ENCODE data around the gene TBL1X.

TBL1X gene

GRCh38 chrX:9677098-9677739, 212.4 kb downstream of the TBL1X start:
- DNase-seq, result no peak

- no peak for DNase-seq
These were observed 213.5 kb downstream of the TBL1X start for GRCh38 chrX:9678215-9678965.

GRCh38 chrX:9681011-9681410, 216.2 kb downstream of the TBL1X start:
- no peak for DNase-seq

DNA sequence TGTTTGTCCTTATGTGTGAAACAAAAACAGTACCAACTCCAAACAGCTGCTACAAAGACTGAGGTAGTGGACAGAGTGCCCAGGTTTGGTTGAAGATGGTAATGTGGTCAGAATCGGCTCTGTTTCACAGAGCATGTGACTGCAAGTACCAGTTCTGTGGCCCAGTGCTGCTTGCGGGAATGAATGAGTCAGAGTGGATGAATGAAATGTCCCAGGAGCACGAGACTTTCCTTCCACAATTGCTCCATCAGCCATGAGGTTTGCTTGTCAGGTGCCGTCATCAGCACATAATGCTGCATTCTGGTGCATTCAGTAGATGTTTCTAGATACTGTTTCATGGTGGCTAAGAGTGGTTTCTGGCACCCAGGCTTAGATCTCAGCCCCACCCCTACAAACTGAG, 216.6 kb downstream of the TBL1X start:
- no peak for DNase-seq

- DNase-seq, result no peak
These were observed 217.6 kb downstream of the TBL1X start for GRCh38 chrX:9682456-9682855.

GRCh38 chrX:9682861-9683260, 218.0 kb downstream of the TBL1X start:
- no peak for DNase-seq

- no peak for DNase-seq
These were observed 218.5 kb downstream of the TBL1X start for GRCh38 chrX:9683350-9683749.

DNA sequence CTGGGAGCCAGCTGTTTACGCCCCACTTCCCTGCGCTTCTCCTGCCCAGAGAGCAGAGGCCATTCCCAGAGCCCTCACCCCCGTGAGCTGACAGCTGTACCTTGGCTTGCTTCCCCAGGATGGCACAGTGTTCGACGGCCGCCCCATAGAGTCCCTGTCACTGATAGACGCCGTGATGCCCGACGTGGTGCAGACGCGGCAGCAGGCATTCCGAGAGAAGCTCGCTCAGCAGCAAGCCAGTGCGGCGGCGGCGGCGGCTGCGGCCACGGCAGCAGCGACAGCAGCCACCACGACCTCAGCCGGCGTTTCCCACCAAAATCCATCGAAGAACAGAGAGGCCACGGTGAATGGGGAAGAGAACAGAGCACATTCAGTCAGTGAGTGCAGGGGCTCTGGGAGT, 223.0 kb downstream of the TBL1X start:
- DNase-seq, result no peak

GRCh38 chrX:9688833-9689232, 224.0 kb downstream of the TBL1X start:
- DNase-seq, result no peak

GRCh38 chrX:9690046-9690445, 225.2 kb downstream of the TBL1X start:
- no peak for DNase-seq

DNA sequence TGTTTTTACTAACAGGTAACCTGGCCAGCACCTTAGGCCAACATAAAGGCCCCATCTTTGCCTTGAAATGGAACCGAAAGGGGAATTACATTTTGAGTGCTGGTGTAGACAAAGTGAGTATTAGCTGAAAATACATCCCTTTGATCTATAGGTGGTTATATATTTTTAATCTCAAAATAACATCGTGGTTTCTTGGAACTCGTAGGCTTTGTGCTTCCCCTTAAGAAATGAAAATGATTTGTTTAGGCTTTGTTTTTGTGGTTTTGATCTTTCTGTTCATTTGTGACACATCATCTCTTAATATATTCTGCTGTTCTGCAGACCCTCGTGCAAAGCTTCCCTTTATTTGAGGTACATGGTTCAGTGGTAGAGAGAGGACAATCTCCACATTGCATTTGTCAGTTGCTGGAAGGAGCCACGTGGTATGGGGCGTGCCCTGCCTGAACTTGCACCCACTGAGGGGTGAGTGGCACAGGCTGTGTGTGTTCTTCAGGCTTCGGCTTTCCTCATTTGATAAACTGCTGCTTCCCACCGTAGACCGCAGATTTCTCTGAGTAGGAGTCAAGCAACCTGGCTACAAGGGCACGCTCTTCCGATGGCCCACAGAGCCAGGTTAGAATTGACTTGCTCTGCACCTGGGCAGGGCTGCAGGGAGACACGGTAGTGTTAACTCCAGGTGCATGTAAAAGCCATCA, 228.6 kb downstream of the TBL1X start:
- DNase-seq, result no peak

DNA sequence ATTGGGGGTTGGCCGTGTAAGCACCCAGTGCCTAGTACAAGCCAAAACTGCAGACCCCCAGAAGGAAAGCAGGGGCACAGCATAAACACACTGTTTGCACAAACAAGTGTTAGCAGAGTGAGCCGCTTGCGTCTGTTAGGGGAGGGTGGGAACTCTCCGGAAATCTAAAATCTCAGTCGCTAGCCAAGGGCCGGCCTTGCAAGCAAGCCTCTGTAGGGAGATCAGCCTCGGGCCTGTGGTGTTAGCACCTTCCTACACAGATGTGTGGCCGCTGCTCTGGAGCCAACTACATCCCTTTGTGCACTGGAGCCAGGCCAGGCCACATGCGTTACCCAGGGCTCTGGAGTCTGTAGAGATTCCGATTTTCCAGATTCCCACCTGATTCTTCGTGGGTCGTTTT, 233.7 kb downstream of the TBL1X start:
- DNase-seq, result no peak

DNA sequence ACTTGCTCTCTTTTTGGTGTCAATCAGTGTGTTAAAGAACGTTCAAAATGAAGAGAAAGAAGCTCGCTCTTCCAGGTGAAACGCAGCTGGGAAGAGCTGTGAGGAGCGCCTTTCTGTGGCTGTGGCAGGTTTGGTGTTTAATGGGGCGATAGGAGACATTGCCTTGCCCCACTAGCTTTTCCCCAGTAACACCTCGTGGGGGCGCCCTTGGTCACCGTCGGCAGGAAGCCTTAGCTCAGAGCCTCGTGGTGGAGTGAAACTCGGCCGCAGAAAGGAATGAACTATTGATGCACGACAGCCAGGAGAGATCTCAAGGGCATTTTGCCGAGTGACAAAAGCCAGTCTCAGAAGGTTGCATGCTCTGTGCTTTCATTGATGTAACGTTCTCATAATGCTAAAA, 235.7 kb downstream of the TBL1X start:
- DNase-seq, result no peak

GRCh38 chrX:9701790-9702189, 236.9 kb downstream of the TBL1X start:
- no peak for DNase-seq

- DNase-seq, result no peak
These were observed 238.5 kb downstream of the TBL1X start for GRCh38 chrX:9703406-9703805.

DNA sequence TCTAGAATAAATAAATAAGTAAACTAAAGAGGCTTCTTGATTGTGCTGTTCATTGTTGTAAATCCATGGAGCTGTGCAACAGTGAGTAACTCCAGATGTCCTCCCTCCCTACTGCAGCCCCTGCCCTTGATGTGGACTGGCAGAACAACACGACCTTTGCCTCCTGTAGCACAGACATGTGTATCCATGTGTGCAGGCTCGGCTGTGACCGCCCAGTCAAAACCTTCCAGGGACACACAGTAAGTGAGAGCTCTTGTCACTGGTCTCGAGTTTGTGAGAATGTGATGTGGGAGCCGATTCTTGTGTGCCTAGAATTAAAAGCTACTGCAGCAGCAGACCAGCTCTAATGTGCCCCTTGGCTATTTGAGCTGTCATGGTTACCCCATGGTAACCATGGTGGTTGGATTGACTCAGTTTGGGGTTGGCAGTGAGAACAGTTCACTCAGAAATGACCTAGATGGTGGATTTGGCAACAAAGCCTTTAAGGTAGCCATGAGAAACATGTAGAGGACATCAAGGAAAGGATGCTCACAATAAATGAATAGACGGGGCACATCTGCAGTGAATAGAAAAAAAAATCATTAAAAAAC, 240.1 kb downstream of the TBL1X start:
- no peak for DNase-seq

DNA sequence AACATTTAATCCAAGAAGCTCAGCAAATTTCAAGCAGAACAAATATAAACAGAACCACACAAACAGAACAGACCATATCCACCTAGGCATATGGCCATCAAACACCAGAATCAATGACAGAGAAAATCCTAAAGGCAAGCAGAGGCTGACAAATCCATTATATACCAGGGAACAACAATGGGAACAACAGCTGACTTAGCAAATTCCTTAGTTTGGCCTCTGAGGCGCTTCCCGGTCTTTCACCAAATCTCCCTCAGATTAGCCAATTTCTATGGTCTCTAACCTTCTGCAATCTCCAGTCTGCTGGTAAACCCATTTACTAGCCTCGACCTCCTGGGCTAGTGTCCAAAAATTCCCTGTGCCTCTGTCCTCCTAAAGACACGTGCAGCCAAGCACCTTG, 241.6 kb downstream of the TBL1X start:
- DNase-seq, result no peak

DNA sequence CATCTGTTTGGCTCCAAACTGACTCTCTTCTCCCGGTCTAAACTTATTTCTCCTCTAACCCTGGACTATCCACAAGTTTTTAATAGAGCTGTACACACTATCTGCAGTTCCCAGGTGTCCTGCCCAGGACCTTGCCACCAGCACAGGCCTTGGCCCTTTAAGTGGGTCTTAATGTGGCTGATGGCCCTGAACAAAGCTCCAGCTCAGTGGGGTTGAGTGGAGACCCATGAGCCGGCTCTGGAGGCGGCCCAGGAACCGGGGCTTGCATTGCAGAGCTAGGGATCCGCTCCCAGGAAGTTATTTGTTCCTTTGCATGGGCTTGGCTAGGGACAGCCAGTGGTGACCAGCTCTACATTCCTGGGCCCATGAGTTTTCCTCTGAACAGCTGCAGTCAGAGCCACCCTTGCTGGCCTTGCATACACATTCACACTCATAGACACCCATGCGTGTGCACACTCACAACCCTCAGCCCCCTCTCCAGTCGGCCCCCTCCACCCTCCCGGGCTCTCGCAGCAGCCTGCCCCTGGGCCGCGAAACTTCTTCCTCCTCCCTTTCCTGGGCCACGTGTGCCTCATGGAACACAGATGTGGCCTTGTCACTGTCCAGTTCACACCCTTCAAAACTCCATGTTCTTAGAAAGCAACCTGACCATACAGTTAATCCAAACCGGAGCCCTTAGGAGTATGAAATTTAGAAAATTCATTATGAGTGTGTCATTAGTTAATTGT, 242.6 kb downstream of the TBL1X start:
- no peak for DNase-seq

- no peak for DNase-seq
These were observed 243.2 kb downstream of the TBL1X start for GRCh38 chrX:9708086-9708485.

DNA sequence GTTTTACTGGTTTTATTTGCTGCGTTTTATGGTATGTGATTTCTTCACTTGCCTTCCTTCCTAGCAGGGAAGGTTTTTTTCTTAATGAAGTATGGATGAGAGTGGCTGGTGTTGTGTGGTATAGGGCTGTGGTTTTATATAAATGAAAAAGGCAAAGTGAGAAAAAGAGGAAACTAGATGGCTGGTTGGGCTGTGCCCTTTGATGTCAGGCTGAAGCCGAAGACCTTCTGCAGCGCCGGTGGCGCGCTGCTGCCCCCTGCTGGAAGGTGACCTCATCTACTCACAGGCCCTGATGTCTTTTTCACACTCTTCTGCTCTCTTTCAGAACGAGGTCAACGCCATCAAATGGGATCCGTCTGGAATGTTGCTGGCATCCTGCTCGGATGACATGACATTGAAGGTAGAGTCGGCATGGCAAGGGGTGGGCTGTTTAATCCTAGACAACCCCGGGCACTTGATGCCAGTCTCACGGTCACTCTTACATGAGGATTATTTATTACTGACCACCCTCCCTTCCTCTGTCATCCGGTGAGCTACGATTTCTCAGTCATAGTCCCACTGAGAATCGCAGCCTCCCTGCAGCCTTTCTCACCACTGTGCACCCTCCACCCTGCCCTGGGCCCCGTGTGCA, 244.2 kb downstream of the TBL1X start:
- DNase-seq, result peak; percentile 12 to 67

GRCh38 chrX:9710332-9710731, 245.5 kb downstream of the TBL1X start:
- DNase-seq, result no peak

DNA sequence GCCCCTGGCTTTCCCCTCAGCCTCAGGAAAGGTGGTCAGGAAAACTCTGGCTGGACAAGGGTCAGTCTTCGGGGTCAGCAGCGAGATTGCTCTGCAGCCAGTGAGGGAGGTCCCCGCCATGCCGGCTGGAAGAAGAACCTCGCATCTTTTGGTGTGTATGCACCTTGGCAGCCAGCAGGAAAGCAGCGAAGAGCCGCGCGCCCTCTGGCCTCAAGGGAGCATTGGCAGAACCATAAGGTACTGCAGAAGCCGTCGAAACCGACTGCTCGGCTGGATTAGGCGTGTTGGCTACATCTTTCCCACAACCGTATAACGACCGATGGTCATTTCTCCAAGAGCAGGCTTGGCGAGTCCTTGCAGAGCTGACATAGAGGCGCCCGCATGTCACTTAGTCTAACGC, 252.5 kb downstream of the TBL1X start:
- no peak for DNase-seq

DNA sequence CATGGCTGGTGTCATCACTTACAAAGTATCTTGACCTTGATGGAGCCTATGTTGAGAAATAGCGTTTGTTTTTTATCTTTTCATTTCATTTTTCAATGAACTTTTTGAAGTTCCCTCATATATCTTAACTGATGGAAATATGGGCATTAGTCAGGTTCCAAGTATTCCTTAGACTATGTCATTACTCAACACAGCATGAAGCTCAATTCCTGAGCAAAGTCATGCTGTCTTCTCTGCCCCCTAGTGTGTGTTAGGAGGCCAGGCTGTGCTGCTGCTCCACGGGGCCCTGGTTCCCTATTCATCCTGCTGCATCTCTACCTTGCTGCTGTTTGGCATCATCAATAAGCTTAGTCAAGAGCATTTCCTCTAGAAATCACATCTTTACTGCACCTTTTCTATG, 259.9 kb downstream of the TBL1X start:
- no peak for DNase-seq
